HG03439 (cell line): ENCODE measurements around the gene MAGI1.

ENCODE experiments used
- ATAC-seq: cut with Tn5 transposase; IDR thresholded peaks from one replicate; pipeline ENCODE4 v1.9.1; 2021; ENCODE audit warnings: mild to moderate bottlenecking, moderate library complexity; ENCODE audit not compliant: unreplicated experiment

Gene MAGI1

DNA sequence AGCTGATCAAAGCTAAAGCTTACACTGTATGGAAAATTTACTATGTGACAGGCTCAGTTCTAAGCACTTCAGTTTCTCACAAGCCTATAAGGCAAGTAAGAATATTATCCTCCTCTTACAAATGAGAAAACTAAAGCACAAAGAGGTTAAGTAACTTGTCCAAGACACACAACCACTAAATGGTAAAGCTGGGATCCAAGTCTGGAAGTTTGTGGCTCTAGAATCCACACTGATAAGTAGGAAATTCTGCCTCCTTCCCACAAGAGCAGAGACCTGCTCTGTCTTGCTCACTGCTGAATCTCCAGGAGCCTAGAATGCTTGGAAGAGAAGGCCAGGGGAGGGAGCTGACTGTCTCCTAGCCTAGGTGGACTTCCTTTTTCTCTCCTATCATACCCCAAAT lies 60.6 kb downstream of the MAGI1 start:
- no peak for ATAC-seq

DNA sequence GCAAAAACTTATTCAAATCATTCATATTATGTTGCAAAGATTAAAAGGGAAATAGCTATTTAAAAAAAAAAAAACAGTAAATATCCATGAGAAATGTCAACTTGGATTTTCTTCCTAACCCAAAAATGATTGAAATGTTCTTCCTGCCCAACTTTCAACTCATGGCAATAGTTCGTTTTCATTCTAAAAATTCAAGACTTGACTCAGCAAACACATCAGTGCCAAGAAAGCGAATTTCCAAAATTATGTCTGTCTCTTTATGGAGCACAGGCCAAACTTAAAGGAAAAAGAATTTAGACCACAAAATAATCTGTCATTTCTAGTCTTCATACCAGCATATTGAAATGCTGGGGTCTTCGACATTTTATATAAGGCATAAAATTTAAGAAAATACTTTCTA lies 63.7 kb downstream of the MAGI1 start:
- no peak for ATAC-seq

- no peak for ATAC-seq
Observed at GRCh38 chr3:65974509-65974908, 64.2 kb downstream of the MAGI1 start.

DNA sequence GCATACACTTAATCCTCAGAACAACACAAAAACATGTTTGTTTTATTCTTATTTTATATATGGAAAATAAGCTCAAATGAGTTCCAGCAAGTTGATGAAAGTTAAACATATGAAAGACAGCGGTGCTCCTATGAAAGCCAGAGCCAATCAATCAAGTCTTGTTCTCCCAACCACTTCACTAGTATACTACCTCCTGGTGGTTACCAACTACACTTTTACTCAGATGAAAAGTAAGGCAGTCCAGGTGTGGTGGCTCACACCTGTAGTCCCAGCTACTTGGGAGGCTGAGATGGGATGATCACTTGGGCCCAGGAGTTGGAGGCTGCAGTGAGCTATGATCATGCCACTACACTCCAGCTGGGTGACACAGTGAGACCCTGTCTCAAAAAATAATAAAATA lies 66.0 kb downstream of the MAGI1 start:
- ATAC-seq = no peak

DNA sequence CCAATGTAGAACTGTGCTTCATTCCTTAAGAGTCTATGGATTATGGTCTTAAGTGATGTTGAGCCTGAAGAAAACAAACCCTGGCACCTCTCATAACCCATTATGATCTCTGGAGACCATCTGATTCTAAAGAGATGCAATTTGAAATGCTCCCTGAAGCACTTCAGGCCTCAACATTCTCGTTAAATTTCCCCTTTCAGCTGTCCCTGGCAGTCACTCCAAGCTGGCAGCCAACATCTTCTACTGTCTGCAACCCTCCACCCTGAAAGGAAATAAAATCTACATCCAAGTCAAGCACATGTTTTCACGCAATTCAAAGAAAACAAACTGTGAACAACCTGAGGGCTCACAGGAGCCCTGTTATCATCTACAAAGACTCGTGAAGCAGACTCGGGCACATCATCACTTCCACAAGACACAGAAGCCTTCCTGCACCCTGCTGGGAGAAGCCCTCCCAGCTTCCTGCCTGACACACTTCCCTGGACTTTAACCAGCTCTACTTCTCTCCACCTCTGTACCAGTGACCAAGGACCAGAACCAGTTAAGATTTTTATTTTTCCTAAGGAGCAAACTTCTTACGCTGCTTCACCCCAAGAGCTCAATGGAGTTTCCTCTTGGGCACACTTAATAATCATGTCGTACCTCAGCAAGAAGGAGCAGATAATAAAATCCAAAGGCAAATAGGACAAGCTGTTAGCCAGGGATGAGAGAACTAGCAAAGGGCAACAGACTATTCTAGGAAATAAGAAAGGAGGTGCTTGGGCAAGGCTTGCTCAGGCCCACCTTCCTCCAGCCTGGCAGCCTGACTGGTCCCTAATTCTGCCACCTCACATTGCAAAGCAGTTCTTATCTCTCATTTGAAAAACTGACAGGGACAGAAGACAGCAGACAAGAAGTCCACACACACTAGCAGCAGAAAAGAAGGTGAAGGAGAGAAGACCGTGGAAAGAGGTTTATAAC lies 67.1 kb downstream of the MAGI1 start:
- no peak for ATAC-seq

DNA sequence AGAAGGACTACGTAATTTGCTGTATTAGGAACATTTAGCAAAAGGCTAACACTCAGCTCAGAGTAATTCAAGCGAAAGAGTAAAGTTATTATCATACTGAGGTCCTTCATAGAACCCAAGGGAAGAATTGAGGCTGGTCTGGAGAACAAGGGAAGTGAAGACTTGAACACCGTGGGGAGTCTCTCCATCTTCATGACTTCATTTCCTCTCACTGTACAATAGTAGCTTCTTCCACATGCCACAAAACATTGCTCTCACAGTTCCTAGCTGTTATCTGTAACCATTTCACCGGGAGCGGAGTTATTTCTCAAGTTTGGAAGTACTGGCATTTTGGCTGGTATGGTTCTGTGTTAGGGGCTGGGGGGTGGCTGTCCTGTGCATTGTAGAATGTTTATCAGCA lies 69.7 kb downstream of the MAGI1 start:
- no peak for ATAC-seq

DNA sequence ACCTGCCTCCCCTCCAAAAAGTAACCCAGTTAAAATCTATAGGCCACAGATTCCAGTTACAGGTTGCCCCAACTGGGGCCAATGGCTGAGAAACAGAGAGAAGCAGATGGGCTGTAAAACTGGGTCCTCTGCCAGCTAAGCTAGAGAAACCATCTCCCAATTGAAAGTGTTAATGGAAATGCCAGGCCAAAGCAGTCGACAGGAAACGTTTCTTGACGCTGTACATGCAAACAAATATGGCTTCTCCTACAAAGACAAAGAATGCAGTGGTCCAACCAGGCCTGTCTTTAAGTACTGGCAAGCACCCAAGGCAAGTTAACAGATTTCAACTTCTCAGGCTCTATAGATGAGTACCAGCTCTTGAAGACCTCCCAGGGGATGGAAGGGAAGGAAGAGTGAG lies 71.3 kb downstream of the MAGI1 start:
- ATAC-seq = no peak

GRCh38 chr3:65964838-65965237 lies 73.9 kb downstream of the MAGI1 start:
- ATAC-seq = no peak

DNA sequence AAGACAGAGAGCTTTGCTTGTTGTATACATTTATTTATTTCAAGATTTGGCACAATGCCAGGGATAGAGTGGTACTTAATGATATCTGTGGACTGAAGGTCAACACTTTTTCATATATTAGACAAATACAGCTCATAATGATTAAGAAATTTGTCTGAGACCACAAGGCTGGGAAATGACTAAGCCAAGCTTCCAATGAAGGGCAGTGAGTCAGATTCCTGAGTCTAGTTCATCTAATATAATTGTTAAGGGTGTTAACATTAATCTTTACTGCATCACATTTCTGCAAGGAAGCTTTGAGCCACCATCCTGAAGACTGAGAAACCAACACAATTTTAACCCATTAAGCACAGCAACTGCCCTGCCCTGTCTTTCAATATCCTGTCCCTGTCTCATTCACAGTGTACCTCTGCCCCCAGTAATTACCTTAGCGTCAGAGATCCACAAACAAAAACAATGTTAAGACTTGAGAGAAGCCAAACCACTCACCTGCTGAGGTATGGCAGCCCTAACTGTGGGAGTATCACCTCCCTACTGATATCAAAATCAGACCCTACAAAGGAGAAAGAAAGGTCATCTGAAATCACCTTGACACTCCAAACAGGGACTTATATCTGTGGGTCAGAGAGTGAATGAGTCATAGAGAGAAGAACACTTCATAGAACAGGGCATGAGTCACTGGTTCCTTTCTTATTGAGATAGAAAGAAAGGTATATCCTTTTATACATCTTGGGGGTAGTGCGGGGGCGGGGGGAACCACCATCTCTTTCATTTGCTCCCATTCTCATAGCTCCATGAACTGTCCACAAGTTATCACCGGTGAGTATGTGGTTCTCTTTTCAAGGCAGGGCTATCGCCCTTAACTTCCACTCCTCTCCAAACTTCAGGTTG lies 74.7 kb downstream of the MAGI1 start:
- ATAC-seq = peak; percentile 99

DNA sequence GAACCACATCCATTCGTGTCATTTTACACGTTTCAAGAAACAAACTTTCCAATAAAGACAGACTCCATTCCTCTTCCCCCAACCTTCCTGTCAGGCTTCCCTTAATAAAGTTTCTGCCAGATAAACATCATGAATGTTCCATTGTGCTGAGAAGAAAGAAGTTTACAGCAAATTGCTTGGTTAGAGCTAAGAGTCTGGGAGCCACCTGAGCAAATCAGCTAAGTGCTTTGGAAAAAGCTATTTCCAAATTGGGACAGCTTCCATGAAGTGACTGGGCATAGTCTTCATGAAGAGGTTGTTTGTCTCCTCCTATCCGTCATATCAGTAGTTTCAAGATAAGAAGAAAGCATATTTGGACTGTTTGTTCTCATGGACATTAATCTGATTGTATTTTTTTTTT lies 77.0 kb downstream of the MAGI1 start:
- ATAC-seq = no peak

GRCh38 chr3:65961128-65961527 lies 77.6 kb downstream of the MAGI1 start:
- no peak for ATAC-seq

DNA sequence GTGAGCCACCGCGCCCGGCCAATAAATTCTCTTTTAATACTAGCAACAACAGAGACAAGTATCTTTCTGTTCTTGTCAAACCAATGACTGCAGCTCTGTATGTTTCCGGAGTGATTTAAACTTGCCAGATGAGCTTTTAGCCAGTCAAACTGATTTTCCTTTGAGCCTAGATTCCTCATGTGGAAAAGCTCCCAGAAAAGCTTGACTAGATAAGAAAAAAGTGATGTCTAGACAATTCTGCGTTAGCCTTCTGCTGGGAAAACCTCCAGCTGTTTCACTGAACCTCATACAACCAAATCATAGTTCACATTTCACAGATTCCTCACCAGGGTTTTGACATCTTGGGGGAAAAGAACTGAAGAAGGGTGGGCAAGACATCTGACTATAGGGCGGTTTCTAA lies 78.6 kb downstream of the MAGI1 start:
- ATAC-seq = no peak

GRCh38 chr3:65958216-65958615 lies 80.5 kb downstream of the MAGI1 start:
- no peak for ATAC-seq

DNA sequence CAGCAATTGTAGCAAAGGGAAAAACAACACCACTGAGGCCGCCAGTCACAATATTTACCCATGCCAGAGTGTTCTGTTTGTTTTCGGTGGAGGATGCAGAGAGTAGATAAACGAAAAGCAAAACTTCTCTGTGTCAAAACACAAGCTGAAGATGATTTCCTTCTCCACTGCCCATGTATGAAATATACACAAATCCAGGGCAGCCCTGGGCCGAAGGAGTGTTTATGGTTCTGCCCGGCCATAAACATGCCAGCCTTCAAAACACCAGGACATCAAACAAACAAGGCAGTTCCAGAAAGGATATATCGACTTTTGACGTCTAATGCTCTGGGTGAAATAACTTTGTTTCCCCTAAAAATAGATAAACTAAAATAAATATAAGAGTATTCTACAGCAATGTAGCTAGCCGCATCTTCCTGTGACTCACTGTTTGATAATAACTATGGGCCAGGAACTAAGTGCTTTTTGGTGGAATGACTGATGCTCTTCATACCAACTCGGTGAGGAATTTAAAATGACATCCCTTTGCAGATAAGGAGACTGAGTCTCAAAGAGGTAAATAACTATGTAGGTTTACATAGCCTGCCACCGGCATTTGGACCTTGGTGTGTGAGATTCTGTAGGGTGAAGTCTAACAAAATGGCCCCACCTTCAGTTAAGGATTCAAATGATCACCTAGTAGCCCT lies 82.8 kb downstream of the MAGI1 start:
- ATAC-seq = no peak

- no peak for ATAC-seq
Observed at GRCh38 chr3:65953881-65954733, 84.6 kb downstream of the MAGI1 start.

GRCh38 chr3:65953301-65953812 lies 85.4 kb downstream of the MAGI1 start:
- no peak for ATAC-seq

- ATAC-seq = no peak
Observed at GRCh38 chr3:65952842-65953241, 85.9 kb downstream of the MAGI1 start.

DNA sequence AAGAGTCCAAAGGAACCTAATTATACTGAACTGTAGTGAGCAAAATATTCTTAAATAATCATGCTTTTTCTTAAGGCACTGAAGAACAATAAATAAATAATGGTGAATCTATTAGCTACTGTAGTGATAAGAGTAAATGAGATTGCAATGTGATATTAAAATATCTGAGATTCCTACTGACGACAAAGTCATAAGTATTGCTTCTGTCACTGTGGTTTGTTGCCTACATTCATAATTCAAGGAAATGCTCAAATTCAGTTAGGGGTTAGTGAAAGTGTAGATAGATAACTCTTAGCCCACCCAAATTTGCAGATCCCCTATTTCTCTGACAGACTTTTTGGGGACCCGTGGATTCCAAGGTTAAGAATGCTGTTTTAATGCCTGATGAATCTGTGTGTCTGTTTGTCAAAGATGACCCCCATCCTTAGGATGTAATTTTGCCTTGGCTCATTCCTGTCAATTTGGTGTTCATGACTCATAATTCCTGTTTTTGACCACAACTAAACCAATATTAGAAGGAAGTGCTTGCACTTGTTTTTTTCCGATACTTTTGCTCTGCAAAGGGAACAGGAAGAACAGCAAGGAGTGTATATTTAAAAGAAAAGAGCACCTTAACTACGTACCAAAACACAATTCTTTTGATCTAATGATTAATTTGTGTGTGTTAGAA lies 86.7 kb downstream of the MAGI1 start:
- ATAC-seq = no peak
